ENCODE results near the gene CHRM1. TPM values are rescaled to one million over a fixed set of nuclear protein-coding genes. Genes with fewer than 3 reads are reported as not detected.

CHRM1 gene
- total RNA-seq, 1 experiment from 2014 or later = not detected

- Histone ChIP-seq H3K4me2 (ENCODE audit: insufficient read depth, insufficient read length, low read length) (peak overlapping the region; percentile 41), H4K20me1 (ENCODE audit: control insufficient read depth, insufficient read depth, insufficient read length) (no peaks in the 10 kb centered on the region), H2AK5ac (ENCODE audit: insufficient read length, low read length) (no peak overlapping the region), H3K23me2 (ENCODE audit: insufficient read length, low read depth, low read length, poor library complexity, severe bottlenecking) (peaks cover 15% of the 10 kb centered on the region), H3K56ac (ENCODE audit: insufficient read length, low read depth, low read length) (no peak overlapping the region), H4K8ac (replicated peaks; ENCODE audit: insufficient read length, low read depth, low read length) (no peak overlapping the region), H4K5ac (ENCODE audit: insufficient read length, low read depth, low read length) (no peak overlapping the region), H3K27ac (ENCODE audit: insufficient read length, low read depth, low read length) (peak overlapping the region; percentile 22), H2BK120ac (ENCODE audit: low read depth, low read length, poor library complexity, severe bottlenecking) (no peak overlapping the region), H4K91ac (ENCODE audit: insufficient read length, low read depth, low read length) (no peak overlapping the region), H3T11ph (ENCODE audit: low read length) (no peak overlapping the region), H3K4ac (ENCODE audit: low read depth, low read length) (no peak overlapping the region), H3K9me3 (ENCODE audit: control insufficient read depth, low read depth, low read length) (no peaks in the 10 kb centered on the region), H2BK5ac (ENCODE audit: insufficient read length, low read length) (no peak overlapping the region), H3K4me1 (ENCODE audit: insufficient read depth, low read length) (no peaks in the 10 kb centered on the region; the same call in 1 of the 2 replicates), H3K23ac (ENCODE audit: insufficient read length, low read depth, low read length) (no peak overlapping the region), H2AFZ (ENCODE audit: low read length) (no peak overlapping the region), H3K79me1 (ENCODE audit: insufficient read depth, low read depth, low read length, poor library complexity, severe bottlenecking) (no peaks in the 10 kb centered on the region), H2BK12ac (ENCODE audit: insufficient read length, low read depth, low read length) (no peak overlapping the region), H2BK15ac (ENCODE audit: low read depth, low read length) (no peak overlapping the region), H2BK20ac (ENCODE audit: low read depth, low read length, poor library complexity, severe bottlenecking) (no peak overlapping the region), H3K18ac (ENCODE audit: insufficient read length, low read depth, low read length) (no peak overlapping the region), H3K9ac (ENCODE audit: extremely low read depth, insufficient read length, low read length) (peak overlapping the region; percentile 5), H3K27me3 (ENCODE audit: insufficient read depth, low read length) (no peaks in the 10 kb centered on the region), H3K14ac (ENCODE audit: insufficient read depth, low read length) (no peak overlapping the region), H3K79me2 (ENCODE audit: insufficient read depth, low read length) (peaks cover 4% of the 10 kb centered on the region; the same call in 1 of the 2 replicates)
- peaks cover 5% of the 10 kb centered on the region for H3K27me3 Mint-ChIP-seq (ENCODE audit: low read depth)
- H3K4me1 Mint-ChIP-seq = peaks cover 43 to 52% of the 10 kb centered on the region in 2 experiments
- TF ChIP-seq, protein P1, sequence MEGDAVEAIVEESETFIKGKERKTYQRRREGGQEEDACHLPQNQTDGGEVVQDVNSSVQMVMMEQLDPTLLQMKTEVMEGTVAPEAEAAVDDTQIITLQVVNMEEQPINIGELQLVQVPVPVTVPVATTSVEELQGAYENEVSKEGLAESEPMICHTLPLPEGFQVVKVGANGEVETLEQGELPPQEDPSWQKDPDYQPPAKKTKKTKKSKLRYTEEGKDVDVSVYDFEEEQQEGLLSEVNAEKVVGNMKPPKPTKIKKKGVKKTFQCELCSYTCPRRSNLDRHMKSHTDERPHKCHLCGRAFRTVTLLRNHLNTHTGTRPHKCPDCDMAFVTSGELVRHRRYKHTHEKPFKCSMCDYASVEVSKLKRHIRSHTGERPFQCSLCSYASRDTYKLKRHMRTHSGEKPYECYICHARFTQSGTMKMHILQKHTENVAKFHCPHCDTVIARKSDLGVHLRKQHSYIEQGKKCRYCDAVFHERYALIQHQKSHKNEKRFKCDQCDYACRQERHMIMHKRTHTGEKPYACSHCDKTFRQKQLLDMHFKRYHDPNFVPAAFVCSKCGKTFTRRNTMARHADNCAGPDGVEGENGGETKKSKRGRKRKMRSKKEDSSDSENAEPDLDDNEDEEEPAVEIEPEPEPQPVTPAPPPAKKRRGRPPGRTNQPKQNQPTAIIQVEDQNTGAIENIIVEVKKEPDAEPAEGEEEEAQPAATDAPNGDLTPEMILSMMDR (conservative IDR thresholded peaks at IDR 0.05) = no peak
- peaks cover 2 to 3% of the 10 kb centered on the region in 2 experiments; a peak in 3 of 5 replicates for H3K9me3 Mint-ChIP-seq
- peaks cover 71 to 87% (median 85%) of the 10 kb centered on the region in 3 experiments for H3K36me3 Mint-ChIP-seq (ENCODE audit: insufficient read depth in 1 of 3, low read depth in 3 of 3)
- peak overlapping the region; percentile 100 for H3K27ac Mint-ChIP-seq
- WGBS (ENCODE audit: extremely low coverage, insufficient read length, low lambda C conversion rate) = no CpG with 5 or more reads among the region's 5 CpGs
- no peak for DNase-seq
- H3K4me3 Mint-ChIP-seq = peak overlapping the region; percentile 99 to 100
Observed at GRCh38 chr11:62882788-62883501, 38.2 kb downstream of the CHRM1 start.
